GM18511 (cell line): ENCODE results near the gene AFG1L.
"Not testable (repeated sequence)": the region's sequence is repeated elsewhere in the genome, so short reads cannot be mapped to it uniquely, and the experiment has no call there.

Experiments
- ATAC-seq: cut with Tn5 transposase; IDR thresholded peaks from one replicate; pipeline ENCODE4 v1.9.1; 2021; ENCODE audit warnings: mild to moderate bottlenecking, moderate library complexity; ENCODE audit not compliant: unreplicated experiment

AFG1L gene

DNA sequence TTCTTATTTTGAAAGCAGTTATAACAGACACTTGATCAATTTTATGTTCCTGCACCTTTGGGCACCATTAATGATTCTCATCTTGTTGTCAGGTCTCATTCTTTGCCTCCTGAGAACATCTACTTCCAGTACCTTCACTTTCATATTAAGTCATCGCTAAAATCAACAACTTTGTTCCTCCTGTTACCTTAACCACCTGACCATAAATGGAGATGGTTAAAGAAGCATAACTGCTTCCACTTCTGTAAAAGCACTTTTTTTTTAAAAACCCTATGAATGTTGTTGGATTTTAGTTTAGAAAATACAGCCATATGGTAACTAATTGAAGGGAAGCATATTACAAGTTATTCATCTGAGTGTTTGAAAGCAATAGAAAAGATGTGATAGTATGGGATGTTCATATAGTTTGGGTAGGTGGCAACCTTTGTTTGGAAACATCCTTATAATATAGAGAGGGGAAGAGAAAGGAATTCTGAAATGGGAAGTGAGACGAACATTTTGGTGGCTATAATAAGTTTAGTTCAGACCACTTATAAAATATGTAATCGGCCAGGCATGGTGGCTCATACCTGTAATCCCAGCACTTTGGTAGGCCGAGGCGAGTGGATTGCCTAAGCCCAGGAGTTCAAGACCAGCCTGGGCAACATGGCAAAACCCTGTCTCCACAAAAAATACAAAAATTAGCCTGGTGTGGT is 53.9 kb downstream of the AFG1L start:
- peak; percentile 94 for ATAC-seq

DNA sequence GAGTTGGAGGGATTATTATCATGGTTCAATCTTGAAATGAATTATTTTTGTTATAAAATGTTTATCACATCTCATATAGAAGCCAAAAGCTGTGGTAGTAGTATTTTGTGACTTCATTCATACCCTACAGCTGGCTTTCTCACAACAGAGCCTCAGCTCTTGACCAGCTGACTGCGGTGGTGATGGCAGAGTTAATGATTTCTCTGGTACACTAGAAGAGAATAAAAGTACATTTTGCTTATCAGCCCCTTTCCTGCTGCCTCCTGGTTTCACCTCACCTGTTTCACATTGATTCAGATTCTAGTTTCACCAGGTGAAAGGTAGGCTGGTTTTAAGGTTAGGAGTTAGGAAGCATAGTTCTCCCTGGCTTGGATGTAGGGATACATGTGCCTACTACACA is 55.7 kb downstream of the AFG1L start:
- ATAC-seq = peak; percentile 56

DNA sequence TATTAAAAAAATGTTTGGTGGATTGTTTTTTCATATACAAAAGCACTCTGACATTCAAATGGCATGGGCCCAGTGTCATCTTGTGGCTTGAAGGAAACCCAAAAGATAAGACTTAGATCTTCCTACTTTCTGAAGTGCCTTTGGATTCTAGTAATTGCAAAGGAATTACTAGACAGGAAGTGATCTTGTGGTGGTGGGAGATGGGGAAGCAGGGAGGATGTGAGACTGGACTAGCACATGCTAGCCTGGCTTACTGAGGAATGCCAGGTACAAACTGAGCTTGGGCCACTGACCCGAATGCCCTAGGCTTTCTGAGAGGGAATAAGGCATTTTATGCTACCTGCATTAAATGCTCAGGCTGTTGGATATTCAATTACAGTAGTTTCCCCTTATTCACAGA is 59.0 kb downstream of the AFG1L start:
- no peak for ATAC-seq

DNA sequence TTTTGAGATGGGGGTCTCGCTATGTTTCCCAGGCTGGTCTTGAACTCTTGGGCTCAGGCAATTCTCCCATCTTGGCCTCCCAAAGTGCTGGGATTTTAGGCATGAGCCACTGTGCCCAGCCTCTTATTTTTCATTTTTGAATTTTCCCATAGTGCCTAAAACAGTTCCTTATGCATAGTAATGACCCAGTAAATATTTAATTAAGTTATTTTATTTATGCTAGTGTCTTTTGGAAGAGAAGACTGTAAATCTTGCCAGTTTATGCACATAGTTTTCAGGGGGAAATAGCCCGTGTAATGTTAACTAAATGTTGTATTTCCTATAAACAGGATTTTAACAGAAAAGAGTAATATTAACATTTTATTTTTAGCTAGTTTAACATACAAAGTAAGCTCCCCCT is 60.3 kb downstream of the AFG1L start:
- no peak for ATAC-seq

DNA sequence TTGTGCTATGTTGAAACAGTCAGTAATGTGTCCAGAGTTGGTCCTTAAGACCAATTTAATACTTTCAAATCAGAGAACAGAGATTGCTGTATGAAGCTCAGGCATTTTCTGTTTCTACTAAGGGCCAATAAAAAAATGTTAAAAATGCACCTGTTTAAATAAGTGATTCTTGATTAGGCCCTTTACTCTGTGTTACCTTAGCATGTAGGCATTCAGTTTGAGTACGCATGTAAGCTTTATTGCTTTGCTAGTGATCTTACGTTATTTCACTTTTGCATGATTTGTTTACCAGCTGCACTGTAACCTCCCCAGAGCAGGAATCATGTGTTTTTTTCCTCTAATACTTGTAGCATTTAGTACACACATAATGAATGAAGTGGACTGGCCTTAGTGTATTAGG is 61.0 kb downstream of the AFG1L start:
- no peak for ATAC-seq

DNA sequence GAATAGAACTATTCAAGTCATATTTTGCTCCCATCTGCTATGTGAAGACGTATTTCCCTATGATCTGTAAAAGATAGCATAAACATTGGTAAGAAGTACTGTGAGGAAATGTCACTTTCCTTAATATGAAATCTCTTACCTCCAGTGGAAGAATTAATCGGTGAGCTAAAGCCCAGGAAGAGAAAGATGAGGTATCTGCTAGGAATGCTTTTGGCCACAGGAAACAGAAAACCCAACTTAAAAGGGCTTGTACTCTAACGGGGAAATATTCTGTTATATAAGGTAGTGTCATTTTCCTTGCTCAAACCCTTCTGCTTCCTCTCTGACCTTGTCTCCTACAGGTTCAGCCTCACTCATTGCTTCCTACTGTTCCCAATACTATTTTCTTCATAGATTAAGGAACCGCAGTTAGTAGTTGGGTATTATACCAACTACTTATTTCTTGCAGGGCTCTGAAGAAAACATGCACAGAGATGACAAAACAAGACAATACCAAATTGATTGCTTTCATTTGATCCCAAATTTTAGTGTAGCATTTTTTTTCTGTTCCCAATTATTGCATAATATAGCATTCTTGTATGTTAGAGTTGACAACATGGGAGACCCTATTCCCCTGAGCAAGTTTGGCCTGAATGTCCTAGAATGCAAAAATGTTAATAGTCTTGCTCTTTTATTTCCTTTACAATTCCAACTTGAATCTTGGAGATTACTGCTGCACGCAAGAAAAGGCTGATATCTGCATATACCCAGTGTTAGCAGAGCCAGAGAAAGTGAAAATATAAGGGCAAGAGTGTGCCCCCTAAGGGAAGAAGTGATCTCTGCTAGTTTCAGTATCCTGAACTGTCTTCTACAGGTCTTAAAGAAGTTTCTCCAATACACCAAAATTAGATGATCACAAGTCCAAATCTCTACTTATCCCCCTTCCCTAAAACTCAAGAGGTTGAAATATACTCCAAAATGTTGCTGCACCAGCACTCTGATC is 65.3 kb downstream of the AFG1L start:
- ATAC-seq = no peak

DNA sequence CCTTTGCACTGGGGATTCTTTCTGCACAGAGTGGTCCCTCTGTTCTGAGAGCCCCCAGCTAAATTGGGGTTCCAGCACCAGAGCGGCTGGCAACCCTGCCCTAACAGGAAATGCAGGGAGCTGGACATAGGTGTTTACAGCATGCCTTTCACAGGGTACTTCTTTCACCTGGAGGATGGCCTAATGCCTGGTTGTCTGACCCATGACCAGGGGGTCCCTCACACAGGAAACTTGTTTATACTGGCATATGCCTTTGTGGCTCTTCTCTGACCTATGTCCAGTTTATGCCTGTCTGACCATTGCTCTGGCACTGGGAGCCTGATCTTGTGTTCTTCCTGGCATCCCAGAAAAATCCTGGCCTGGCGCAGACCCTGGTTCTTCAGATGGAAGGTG is 66.1 kb downstream of the AFG1L start:
- ATAC-seq = no peak

DNA sequence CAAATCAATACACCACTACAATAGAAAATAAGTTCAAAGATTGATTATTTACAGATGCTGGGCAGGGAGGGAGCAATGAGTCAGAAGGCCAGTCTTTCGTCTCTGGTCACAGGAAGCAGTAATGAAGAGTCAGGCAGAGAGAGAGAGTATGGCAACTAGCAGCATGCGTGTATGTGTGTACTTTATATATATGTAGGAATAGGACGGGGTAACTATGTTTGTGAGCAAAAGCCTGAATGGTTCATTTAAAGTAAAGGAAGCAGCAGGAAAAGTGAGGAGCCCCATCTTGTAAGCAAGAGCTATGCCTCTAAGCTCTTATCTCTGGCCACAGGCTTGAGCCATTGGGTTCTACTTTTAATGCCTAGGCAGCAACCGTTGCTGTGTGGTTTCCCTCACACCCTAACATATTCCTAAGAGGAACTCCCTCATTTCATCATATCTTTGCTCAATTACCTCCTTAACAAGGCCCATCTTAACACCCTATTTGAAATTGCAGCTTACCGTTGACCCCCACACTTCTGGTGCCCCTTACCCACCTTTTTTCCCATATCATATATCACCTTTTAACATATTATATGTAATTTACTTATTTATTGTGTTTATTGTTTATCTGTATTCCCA is 66.6 kb downstream of the AFG1L start:
- ATAC-seq = no peak

DNA sequence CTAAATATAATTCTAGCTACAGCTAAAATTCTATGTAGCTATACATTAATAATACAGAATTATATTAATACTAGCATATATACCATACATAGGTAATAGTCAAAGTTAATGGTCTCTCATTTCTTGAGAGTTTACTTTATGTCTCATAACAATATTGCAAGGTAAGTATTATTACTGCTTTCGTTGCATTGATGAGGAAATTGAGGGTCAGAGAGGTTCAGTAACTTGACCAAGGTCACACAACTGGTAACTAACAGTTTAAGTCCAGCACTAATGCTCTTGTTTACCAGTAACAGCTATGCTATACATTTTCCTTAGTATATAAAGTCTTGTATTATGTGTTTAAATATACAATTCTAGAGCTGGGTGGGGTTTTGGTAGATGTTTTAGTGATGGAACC is 67.6 kb downstream of the AFG1L start:
- ATAC-seq = no peak

DNA sequence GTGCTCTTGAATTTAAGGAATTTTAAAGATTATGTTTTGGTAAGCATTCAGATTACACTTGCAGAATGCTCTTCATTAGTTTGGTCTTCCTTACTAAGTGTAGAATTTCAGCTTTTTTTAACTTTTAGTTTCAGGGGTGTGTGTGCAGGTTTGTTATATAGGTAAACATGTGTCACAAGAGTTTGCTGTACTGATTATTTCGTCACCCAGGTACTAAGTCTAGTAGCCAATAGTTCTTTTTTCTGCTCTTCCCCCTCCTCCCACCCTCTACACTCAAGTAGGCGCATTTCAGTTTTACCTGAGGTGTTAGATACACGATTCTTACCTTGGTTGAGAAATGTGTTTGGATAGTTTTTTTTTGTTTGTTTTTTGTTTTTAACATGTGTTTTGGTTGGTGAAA is 68.3 kb downstream of the AFG1L start:
- no peak for ATAC-seq

DNA sequence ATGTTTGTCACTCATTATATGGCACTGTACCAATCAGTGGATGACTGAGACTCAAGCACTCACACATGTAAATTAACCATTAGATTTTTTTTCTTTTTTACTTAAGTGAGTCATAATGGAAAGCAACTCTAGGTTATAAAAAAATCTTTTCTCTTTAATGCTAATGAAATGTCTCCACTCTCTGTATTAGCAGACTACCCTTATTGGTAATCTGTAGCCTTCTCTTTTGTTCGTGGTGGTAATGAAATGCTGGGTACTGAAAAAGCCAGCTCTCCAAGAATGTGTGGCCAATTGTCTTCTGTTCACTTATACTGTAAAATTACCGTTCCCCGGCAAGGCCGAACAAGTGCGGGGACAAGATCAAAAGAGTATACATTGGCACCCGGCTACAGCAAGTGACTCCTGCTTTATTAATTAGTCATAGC is 69.0 kb downstream of the AFG1L start:
- no peak for ATAC-seq

DNA sequence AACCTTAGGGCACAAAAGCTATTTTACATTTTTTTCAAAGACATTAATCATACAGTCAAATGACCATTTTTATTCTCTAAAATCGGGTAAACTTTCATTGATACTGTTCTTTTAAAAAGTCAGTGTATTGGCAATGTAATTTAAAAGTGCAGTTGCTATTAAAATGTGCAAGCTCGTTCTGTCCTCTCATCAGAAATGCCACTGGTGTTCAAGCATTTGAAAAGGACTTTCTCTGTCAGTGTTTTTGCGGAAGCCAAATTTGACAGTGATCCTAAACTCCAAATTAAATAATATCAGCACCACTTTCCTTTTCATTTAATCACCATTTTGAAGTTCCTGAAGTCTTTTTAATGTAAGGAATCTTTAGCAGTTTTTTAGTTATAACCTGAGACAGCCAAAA is 69.6 kb downstream of the AFG1L start:
- ATAC-seq = no peak

DNA sequence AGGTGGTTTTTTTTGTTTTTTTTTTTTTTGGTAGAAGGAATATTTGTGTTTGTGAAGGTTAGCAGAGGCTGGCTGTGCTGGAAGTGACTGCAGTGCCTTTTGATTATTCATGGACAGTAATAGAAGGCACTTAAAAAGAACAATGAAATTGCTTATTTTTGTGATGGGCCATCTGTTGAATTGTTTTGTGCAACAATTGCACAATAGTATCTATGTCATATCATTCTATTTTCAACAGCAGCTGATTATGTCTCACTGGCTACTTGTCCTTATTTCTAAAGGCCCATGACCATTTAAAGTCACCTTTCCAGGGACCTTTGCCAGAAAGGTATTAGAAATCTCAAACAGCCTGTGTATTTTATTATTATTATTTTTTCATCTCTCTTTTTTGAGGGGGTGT is 70.6 kb downstream of the AFG1L start:
- no peak for ATAC-seq

DNA sequence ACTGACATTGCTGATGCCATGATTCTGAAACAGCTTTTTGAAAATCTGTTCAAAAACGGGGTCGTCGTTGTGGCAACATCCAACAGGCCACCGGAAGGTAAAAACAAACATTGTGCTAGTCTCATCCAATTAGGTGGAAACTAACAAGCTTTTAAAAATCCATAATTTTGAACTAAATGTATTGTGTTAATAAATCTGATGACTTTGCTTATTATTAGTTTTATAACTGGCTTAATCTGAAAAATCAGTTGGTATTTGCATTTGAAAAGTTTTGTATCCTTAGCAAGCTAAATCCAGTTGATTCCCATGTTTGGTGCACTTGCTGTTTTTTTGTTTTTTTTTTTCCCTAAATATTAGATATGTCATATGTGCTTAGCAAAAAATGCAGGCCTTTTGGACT is 71.4 kb downstream of the AFG1L start:
- ATAC-seq = no peak

DNA sequence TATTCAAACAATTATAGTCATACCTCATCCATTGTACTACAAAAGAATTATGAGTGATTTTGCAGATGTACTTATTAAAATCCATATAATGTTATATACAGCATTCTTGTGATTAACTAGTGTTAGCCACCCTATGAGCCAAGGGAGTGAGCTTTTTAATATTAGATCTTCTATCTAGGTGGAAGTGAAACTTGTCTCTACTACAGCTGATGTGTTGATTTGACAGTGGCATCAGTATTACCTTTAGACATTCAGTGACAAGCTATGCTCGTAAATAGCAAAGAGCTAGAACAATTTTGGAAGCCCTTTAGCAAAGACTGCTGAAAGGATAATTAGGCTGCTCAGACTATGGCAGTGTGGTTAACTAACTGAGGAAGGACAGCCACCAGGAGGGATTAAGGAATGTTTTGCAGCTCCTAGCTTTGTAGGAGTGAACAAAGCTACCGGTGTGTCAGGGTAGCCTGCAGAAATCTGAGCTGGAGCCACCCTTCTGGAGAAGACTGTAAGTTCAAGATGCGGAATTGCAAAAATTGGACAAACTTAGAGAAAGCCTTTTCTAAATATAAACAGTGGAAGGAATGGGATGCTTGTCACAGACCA is 73.7 kb downstream of the AFG1L start:
- no peak for ATAC-seq

DNA sequence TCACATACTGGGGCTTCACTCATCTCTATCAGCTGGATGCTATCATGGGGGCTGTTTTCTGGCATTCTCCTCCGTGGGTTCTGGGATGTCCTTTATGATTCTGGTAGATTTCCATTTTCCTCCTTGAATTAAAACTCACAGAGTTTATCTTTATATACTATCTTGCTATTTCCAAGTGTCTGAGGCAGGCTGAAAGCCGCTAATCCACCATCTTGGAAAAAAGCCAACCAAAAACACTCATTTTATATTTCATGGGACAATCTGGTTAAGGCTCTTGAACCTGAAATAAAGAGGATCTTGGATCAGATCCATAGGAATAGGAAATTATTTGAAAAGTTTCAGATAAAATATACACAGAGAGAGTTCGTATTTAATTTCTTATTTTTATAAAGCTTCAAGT is 86.0 kb downstream of the AFG1L start:
- ATAC-seq = no peak

DNA sequence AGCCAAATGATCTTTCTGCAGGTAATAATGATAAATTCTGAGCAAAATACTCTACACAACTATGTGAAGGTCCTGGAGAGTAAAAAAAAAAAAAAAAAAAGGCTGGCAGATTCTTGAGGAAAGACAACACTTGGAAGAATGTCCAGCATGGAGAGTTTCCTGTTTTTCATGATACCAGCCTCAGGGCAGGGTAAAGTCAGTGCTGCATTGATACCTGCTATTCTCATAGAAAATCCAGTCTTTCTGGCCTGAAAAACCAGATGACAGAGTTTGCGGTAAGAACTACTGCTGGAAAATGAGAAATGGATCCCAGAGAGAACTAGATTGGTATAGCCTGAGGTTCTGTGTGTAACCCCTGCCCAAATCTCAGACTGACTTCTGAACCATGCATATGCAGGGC is 89.1 kb downstream of the AFG1L start:
- no peak for ATAC-seq

DNA sequence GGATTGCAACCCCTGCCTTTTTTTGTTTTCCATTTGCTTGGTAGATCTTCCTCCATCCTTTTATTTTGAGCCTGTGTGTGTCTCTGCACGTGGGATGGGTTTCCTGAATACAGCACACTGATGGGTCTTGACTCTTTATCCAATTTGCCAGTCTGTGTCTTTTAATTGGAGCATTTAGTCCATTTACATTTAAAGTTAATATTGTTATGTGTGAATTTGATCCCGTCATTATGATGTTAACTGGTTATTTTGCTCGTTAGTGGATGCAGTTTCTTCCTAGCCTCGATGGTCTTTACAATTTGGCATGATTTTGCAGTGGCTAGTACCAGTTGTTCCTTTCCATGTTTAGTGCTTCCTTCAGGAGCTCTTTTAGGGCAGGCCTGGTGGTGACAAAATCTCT is 94.3 kb downstream of the AFG1L start:
- ATAC-seq = not testable (repeated sequence)

DNA sequence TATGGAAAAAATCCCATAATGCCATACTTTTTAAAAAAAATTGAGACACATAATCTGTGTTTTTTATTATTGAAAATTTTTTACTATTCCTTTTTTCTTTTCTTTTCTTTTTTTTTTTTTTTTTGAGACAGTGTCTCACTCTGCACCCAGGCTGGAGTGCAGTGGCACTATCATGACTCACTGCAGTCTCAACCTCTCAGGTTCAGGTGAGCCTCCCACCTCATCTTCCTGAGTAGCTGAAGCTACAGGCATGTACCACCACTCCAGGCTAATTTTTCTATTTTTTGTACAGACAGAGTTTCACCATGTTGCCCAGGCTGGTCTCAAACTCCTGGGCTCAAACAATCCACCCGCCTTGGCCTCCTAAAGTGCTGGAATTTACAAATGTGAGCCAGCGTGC is 100.4 kb downstream of the AFG1L start:
- no peak for ATAC-seq

DNA sequence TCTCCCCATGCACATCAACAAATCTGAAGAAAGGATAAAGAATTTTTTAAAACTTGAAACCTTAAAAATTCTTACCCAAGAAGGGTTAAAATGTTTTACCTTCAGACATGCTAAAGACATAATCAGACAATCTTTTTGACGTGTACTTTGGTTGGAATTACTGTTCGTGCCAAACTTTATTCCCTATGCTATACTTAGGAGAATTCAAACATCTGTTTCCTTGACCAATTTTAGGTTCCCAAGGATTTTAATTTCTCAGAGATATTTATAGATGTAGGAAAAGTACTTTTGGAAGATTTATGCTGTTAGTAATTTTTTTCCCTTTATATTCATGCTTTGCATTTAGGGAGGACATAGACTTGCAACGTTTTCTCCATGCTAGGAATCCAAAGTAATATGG is 108.4 kb downstream of the AFG1L start:
- no peak for ATAC-seq

DNA sequence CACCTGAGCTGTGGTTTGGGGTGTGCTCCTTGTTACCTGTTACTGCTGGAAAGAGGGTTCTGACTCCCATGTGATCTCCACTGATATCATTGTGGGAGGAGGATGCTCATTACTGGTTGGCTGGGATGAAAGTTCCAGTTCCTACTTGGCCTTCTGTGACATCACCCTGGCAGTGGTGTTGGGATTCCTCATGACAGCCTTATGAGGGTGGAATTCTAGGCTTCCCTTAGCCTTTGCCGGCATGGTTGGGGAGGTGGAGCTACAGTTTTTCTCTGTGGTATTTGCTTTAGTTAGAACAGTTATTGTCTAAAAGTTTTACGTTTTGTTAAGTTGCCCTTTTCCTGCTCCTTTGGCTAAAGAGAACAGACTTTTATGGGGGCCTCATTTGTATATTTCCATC is 112.1 kb downstream of the AFG1L start:
- ATAC-seq = no peak
